H1 (cell line): ENCODE results near the gene TSPAN5. TPM values are rescaled to one million over a fixed set of nuclear protein-coding genes. Genes with fewer than 3 reads are reported as not detected.

Experiments
- CTCF ChIA-PET: fragments of 300-600 bp; sonication (Branson Sonifier 250); formaldehyde crosslinking; loops from one replicate; lab custom pipeline; 2021; ENCODE audit not compliant: partially characterized antibody; lab: Charles Lee
- POLR2A ChIA-PET: fragments of 300-600 bp; sonication (Branson Sonifier 250); formaldehyde crosslinking; loops from one replicate; lab custom pipeline; 2021; ENCODE audit warnings: inconsistent platforms; ENCODE audit not compliant: partially characterized antibody; lab: Charles Lee
- DNase-seq, 2 experiments: peaks; one replicate each; pipeline versions ENCODE4 v3.0.0 to v3.0.0-alpha.2; 2010 to 2022; ENCODE audit warnings: low spot score in 2 of 2, low read depth in 1 of 2, mixed read lengths in 1 of 2
- FAIRE-seq: peaks from 2 replicates; lab custom pipeline; 2011; peaks lifted over from hg19 to GRCh38; lab: Jason Lieb, UNC
- H2AFZ ChIP-seq: 2 replicates; pipeline ENCODE4 v1.8.1; 2012; ENCODE audit warnings: low read length, inconsistent platforms
- H2AK5ac ChIP-seq: 2 replicates; pipeline ENCODE4 v1.6.1; 2013; ENCODE audit warnings: low read depth, low read length
- H2BK120ac ChIP-seq: replicated peaks from 2 replicates; pipeline ENCODE3; 2013; ENCODE audit warnings: low read depth, low read length, inconsistent platforms
- H2BK12ac ChIP-seq: 2 replicates; pipeline ENCODE4 v1.6.1; 2013; ENCODE audit warnings: low read depth, low read length
- H2BK15ac ChIP-seq: 2 replicates; pipeline ENCODE4 v1.6.1; 2013; ENCODE audit warnings: low read length
- H2BK20ac ChIP-seq: 2 replicates; pipeline ENCODE4 v1.6.1; 2013; ENCODE audit warnings: low read length
- H2BK5ac ChIP-seq: 2 replicates; pipeline ENCODE4 v1.6.1; 2013; ENCODE audit warnings: low read depth, low read length
- H3K14ac ChIP-seq: 2 replicates; pipeline ENCODE4 v1.6.1; 2013; ENCODE audit warnings: inconsistent platforms; ENCODE audit not compliant: insufficient read length
- H3K18ac ChIP-seq: 2 replicates; pipeline ENCODE4 v1.6.1; 2013; ENCODE audit warnings: low read length; ENCODE audit errors: extremely low read depth
- H3K23ac ChIP-seq: 2 replicates; pipeline ENCODE4 v1.6.1; 2013; ENCODE audit warnings: inconsistent platforms; ENCODE audit not compliant: insufficient read length
- H3K23me2 ChIP-seq: 2 replicates; pipeline ENCODE4 v1.6.1; 2013; ENCODE audit warnings: low read depth, low read length
- H3K27ac ChIP-seq: 2 replicates; pipeline ENCODE4 v1.6.1; 2011; ENCODE audit warnings: low read depth, low read length, inconsistent platforms
- H3K27me3 ChIP-seq, 4 experiments: replicated peaks in 1 of 4; 1 replicate in 1 of 4; 2 replicates in 3 of 4; pipeline versions ENCODE4 v1.6.1 to v1.8.1; 2011 to 2013; ENCODE audit warnings: low read length in 3 of 4, mild to moderate bottlenecking in 3 of 4, inconsistent platforms in 2 of 4, mixed read lengths in 2 of 4, moderate library complexity in 1 of 4; ENCODE audit not compliant: control insufficient read depth in 3 of 4, insufficient read depth in 3 of 4; ENCODE audit errors: extremely low read depth in 1 of 4
- H3K36me3 ChIP-seq, 4 experiments: 2 replicates each; pipeline versions ENCODE4 v1.6.1 to v1.8.1; 2011 to 2013; ENCODE audit warnings: mild to moderate bottlenecking in 4 of 4, low read length in 3 of 4, moderate library complexity in 2 of 4, control low read depth in 1 of 4, inconsistent platforms in 1 of 4; ENCODE audit not compliant: insufficient read depth in 4 of 4, control insufficient read depth in 2 of 4
- H3K4ac ChIP-seq: replicated peaks from 2 replicates; pipeline ENCODE3; 2013; ENCODE audit warnings: low read length, low read depth, mixed read lengths, inconsistent platforms; ENCODE audit not compliant: insufficient read length
- H3K4me1 ChIP-seq, 4 experiments: replicated peaks in 1 of 4; 1 replicate in 1 of 4; 2 replicates in 3 of 4; pipeline versions ENCODE4 v1.6.1 to v1.8.1; 2011 to 2013; ENCODE audit warnings: low read length in 3 of 4, inconsistent platforms in 2 of 4, mixed read lengths in 1 of 4; ENCODE audit not compliant: insufficient read depth in 4 of 4, control insufficient read depth in 3 of 4
- H3K4me2 ChIP-seq, 2 experiments: 2 replicates each; pipeline versions ENCODE4 v1.6.1 to v1.8.1; 2011 to 2013; ENCODE audit warnings: low read depth in 2 of 2, low read length in 2 of 2, control low read depth in 1 of 2, inconsistent platforms in 1 of 2, mild to moderate bottlenecking in 1 of 2; ENCODE audit not compliant: insufficient read depth in 1 of 2
- H3K4me3 ChIP-seq, 4 experiments: fragments of 200-600, 300-600 bp in 1 of 4; sonication (generic), shearing (Covaris generic), sonication (Bioruptor Twin) in 1 of 4; 2 replicates each; pipeline versions ENCODE4 v1.5.1 to v1.8.1; 2011 to 2016; ENCODE audit warnings: low read length in 4 of 4, low read depth in 3 of 4, control low read depth in 2 of 4, inconsistent platforms in 2 of 4, mild to moderate bottlenecking in 2 of 4, mixed read lengths in 1 of 4, moderate library complexity in 1 of 4; ENCODE audit not compliant: insufficient read depth in 2 of 4; ENCODE audit errors: extremely low read depth in 1 of 4
- H3K56ac ChIP-seq: replicated peaks from 2 replicates; pipeline ENCODE3; 2013; ENCODE audit warnings: low read depth, mild to moderate bottlenecking, mixed read lengths, low read length, inconsistent platforms; ENCODE audit not compliant: insufficient read length
- H3K79me1 ChIP-seq: 2 replicates; pipeline ENCODE4 v1.6.1; 2013; ENCODE audit warnings: low read depth, low read length, control low read depth
- H3K79me2 ChIP-seq, 2 experiments: 2 replicates each; pipeline versions ENCODE4 v1.6.1 to v1.8.1; 2012 to 2013; ENCODE audit warnings: low read length in 2 of 2, mild to moderate bottlenecking in 2 of 2, inconsistent platforms in 1 of 2; ENCODE audit not compliant: insufficient read depth in 2 of 2, control insufficient read depth in 1 of 2
- H3K9ac ChIP-seq, 4 experiments: replicated peaks in 1 of 4; 1 replicate in 1 of 4; 2 replicates in 3 of 4; pipeline versions ENCODE4 v1.6.1 to v1.8.1; 2011 to 2013; ENCODE audit warnings: low read depth in 3 of 4, low read length in 3 of 4, control low read depth in 2 of 4, mild to moderate bottlenecking in 2 of 4, moderate library complexity in 2 of 4, inconsistent platforms in 1 of 4; ENCODE audit errors: extremely low read depth in 1 of 4
- H3K9me3 ChIP-seq, 2 experiments: 2 replicates each; pipeline versions ENCODE4 v1.6.1 to v1.8.1; 2012 to 2013; ENCODE audit warnings: mild to moderate bottlenecking in 2 of 2, moderate library complexity in 2 of 2, control low read depth in 1 of 2, inconsistent platforms in 1 of 2, low read depth in 1 of 2, low read length in 1 of 2, mixed read lengths in 1 of 2; ENCODE audit not compliant: insufficient read depth in 2 of 2
- H4K20me1 ChIP-seq, 2 experiments: replicated peaks in 1 of 2; 2 replicates each; pipeline versions ENCODE3 to v1.8.1; 2011 to 2013; ENCODE audit warnings: inconsistent platforms in 2 of 2, low read length in 2 of 2, mild to moderate bottlenecking in 1 of 2; ENCODE audit not compliant: insufficient read depth in 2 of 2, control insufficient read depth in 1 of 2
- H4K5ac ChIP-seq: 2 replicates; pipeline ENCODE4 v1.6.1; 2013; ENCODE audit warnings: low read length, low read depth, mixed read lengths, inconsistent platforms; ENCODE audit not compliant: insufficient read length
- H4K8ac ChIP-seq: 2 replicates; pipeline ENCODE4 v1.8.0; 2013; ENCODE audit warnings: mild to moderate bottlenecking, moderate library complexity, low read length, inconsistent platforms; ENCODE audit not compliant: insufficient read depth; ENCODE audit errors: extremely low read depth
- H4K91ac ChIP-seq: replicated peaks from 2 replicates; pipeline ENCODE3; 2013; ENCODE audit warnings: low read length, mixed read lengths, inconsistent platforms; ENCODE audit not compliant: insufficient read length
- CREB1 ChIP-seq: IDR thresholded peaks from 2 replicates; pipeline ENCODE4 v1.6.1; 2012; ENCODE audit warnings: inconsistent platforms
- EP300 ChIP-seq, 2 experiments: IDR thresholded peaks; 1 replicate in 1 of 2; 2 replicates in 1 of 2; pipeline ENCODE4 v1.6.1; 2011 to 2012; ENCODE audit warnings: low read depth in 2 of 2, low read length in 2 of 2, mild to moderate bottlenecking in 2 of 2, borderline replicate concordance in 1 of 2, inconsistent platforms in 1 of 2, moderate library complexity in 1 of 2
- POLR2A ChIP-seq, 2 experiments: IDR thresholded peaks; 1 replicate in 1 of 2; 2 replicates in 1 of 2; pipeline ENCODE4 v1.6.1; 2011; ENCODE audit warnings: low read depth in 2 of 2, low read length in 2 of 2, mild to moderate bottlenecking in 2 of 2; ENCODE audit errors: control extremely low read depth in 1 of 2
- RAD21 ChIP-seq, 2 experiments: IDR thresholded peaks in 1 of 2; conservative IDR thresholded peaks in 1 of 2; 2 replicates each; pipeline ENCODE4 v1.6.1; 2011; ENCODE audit warnings: low read depth in 2 of 2, low read length in 2 of 2, improper control_type of control experiment in 1 of 2, inconsistent platforms in 1 of 2, mild to moderate bottlenecking in 1 of 2, moderate library complexity in 1 of 2
- RFX5 ChIP-seq: IDR thresholded peaks from 2 replicates; pipeline ENCODE4 v1.6.1; 2011; ENCODE audit warnings: low read depth, low read length, improper control_type of control experiment, borderline replicate concordance
- RXRA ChIP-seq: IDR thresholded peaks from 2 replicates; pipeline ENCODE4 v1.6.1; 2011; ENCODE audit warnings: low read depth, mild to moderate bottlenecking, low read length, moderate library complexity; ENCODE audit not compliant: insufficient read depth
- WGBS, 2 experiments: shearing (Covaris generic) in 1 of 2; methylation state at CpG; one replicate each; pipeline versions ENCODE4 v1.1.6 to v1.1.7; 2013 to 2015; ENCODE audit warnings: low lambda C conversion rate in 2 of 2, mixed read lengths in 2 of 2, inconsistent platforms in 1 of 2, low coverage in 1 of 2, missing lambda C conversion rate in 1 of 2; ENCODE audit not compliant: insufficient replicate concordance in 2 of 2, insufficient coverage in 1 of 2, insufficient read length in 1 of 2; ENCODE audit errors: extremely low coverage in 1 of 2, missing lambda C conversion rate in 1 of 2; 5-methylcytosine and 5-hydroxymethylcytosine counted together
- polyA plus RNA-seq, 7 experiments: library from polyadenylated mRNA; depleted of rRNA in 3 of 7; stranded (reverse) in 5 of 7; unstranded in 2 of 7; fragments of >200 nt in 5 of 7; fragments of 200-250 nt in 2 of 7; gene quantifications; 1 replicate in 5 of 7; 2 replicates in 1 of 7; 4 replicates in 1 of 7; pipeline versions ENCODE4 v1.2.1 to v1.2.3, GENCODE V29; 2011 to 2013; ENCODE audit warnings: missing spikeins in 2 of 7, mixed read lengths in 2 of 7
- total RNA-seq: library from RNA; stranded (reverse); fragmentation: NEBNext Ultra II Directional; extraction: Animal tissue kit (Norgen Biotek cat#: 25700); gene quantifications from 2 replicates; pipeline ENCODE4 v1.2.1, GENCODE V29; 2021

TSPAN5 gene
- total and polyA plus RNA-seq, 2 of the 8 experiments (the other 6 are each of a cell fraction or from before 2014, with no cell fraction given): 17.6 to 21.2 TPM

DNA sequence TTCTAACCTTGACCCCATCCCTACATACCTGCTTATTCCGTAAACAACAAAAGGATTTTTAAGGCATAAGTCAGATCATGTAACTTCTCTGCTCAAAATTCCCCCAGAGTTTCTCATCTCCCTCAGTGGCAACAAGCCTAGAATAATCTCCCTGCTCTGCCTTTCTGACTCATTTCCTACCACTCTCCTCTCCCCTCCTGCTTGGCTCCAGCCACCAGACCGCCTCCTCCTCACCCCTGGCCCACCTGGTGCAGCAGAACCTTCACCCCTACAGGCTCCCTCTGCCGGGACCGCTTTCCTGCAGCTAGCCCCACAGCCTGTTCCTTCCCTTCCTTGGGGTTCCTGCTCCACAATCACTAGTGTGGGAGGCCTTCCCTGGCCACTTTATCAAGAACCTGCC, 32.1 kb downstream of the TSPAN5 start:
- 76% methylated on average over 4 of the region's 4 CpGs; no CpG with 5 or more reads in 1 of the 2 experiments for WGBS, 2 experiments
- Histone ChIP-seq H3K27me3 (no peaks in the 10 kb centered on the region), H2BK5ac (no peak overlapping the region; the same call in 1 of the 2 replicates), H3K36me3 (no peaks in the 10 kb centered on the region), H2AFZ (no peak overlapping the region), H3K4me2 (no peak overlapping the region), H3K9me3 (no peaks in the 10 kb centered on the region), H3K23ac (no peak overlapping the region), H3K27ac (no peak overlapping the region), H3K14ac (no peak overlapping the region), H2BK120ac (no peak overlapping the region), H3K18ac (no peak overlapping the region), H4K91ac (no peak overlapping the region), H3K9ac (no peak overlapping the region), H3K79me2 (peaks cover 0 to 27% of the 10 kb centered on the region in 2 experiments; a peak in 2 of 4 replicates), H2BK15ac (no peak overlapping the region), H3K4ac (no peak overlapping the region), H3K79me1 (no peaks in the 10 kb centered on the region), H3K56ac (no peak overlapping the region), H3K23me2 (no peaks in the 10 kb centered on the region; the same call in 1 of the 2 replicates), H3K4me3 (no peak overlapping the region), H4K20me1 (no peaks in the 10 kb centered on the region), H2BK12ac (no peak overlapping the region), H4K8ac (no peak overlapping the region), H4K5ac (no peak overlapping the region), H2AK5ac (no peak overlapping the region), H2BK20ac (no peak overlapping the region), H3K4me1 (peaks cover 0 to 14% (median 3%) of the 10 kb centered on the region in 4 experiments; a peak in 5 of 7 replicates)
- FAIRE-seq (no peak), DNase-seq (peak in 1 of 2 experiments; percentile 31)
- ChIA-PET CTCF (interaction anchor here (0.7 to 1.5 kb wide), 2 partner anchors 40 to 120 kb away, joined by 3 to 4 read pairs; no protein-coding TSS in a partner anchor), POLR2A (no interaction called here)
- TF ChIP-seq RFX5 (no peak), EP300 (IDR thresholded peaks at IDR 0.05; ENCODE audit: borderline replicate concordance in 1 of 2, low read depth in 2 of 2, low read length in 2 of 2) (no peak), RAD21 (IDR thresholded peaks at IDR 0.05 in 1 of 2, conservative IDR thresholded peaks at IDR 0.05 in 1 of 2; ENCODE audit: low read depth in 2 of 2, low read length in 2 of 2) (peak in 1 of 2 experiments; percentile 10; a peak in 1 of 4 replicates), CREB1 (no peak), RXRA (no peak), POLR2A (IDR thresholded peaks at IDR 0.05; ENCODE audit: control extremely low read depth in 1 of 2, low read depth in 2 of 2, low read length in 2 of 2) (no peak)
